Hepatic stellate cell (primary cell): ENCODE data around the gene LATS2.
"Not testable (repeated sequence)": the region's sequence is repeated elsewhere in the genome, so short reads cannot be mapped to it uniquely, and the experiment has no call there.

Experiments
- DNase-seq: peaks from one replicate; pipeline ENCODE4 v3.0.0; 2011; ENCODE audit warnings: low spot score

Gene LATS2

DNA sequence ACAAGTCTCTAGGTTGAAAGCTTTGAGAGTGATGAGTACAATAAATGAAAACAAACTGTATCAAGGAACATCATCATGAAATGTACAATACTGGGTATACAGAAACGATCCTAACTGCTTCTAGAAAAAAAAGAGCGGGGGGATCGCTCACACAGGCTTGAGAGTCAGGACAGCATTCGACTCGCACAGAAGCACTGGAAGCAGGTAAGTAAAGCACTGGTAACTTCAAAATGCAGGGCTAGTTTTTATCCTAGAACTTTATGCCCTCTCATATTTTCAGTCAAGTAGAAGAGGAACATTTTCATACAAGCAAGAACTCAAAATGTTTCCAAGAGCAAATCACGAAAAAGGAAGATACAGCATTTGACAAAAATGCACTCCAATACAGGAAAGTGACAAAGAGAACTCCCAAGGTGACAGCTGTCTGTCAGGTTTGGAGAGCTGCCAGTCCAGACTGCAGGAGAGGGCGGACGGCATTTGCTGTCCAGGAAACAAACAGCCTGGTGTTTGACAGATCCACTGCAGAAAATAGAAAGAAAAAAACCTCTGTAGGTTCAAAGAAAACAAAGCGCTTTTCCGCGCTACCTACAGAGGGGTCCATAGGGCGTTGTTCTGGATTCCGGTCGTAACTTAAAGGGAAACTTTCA lies 100.6 kb downstream of the LATS2 start:
- no peak for DNase-seq

DNA sequence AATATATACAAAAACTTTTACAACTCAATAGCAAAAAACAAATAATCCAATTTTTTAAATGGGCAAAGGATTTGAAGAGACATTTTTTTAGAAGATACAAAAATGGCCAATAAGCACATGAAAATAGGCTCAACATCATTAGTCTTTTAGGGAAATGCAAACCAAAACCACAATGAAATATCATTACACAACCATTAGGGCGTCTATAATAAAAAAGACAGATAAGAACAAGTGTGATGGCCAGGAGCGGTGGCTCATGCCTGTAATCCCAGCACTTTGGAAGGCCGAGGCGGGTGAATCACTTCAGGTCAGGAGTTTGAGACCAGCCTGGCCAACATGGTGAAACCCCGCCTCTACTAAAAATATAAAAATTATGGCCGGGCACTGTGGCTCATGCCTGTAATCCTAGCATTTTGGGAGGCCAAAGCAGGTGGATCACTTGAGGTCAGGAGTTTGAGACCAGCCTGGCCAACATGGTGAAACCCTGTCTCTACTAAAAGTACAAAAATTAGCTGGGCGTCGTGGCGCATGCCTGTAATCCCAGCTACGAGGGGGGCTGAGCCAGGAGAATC lies 104.3 kb downstream of the LATS2 start:
- not testable (repeated sequence) for DNase-seq

DNA sequence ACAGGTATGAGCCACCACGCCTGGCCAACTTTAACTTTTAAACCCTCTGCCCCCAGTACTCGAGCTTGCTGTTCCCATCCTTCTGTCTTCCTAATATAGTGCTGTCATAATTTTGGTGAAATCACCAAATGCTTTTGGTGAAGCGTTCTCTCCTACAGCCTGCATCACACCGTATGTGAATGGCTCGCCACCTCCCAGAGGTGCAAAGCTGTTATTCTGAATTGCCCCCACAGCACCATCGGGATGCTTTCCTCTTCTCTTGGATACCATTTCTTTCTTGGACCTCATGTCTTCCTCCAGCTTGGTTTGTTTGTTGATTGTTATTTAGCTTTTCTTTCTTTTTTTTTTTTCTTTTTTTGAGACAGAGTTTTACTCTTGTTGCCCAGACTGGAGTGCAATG lies 105.9 kb downstream of the LATS2 start:
- DNase-seq = no peak

DNA sequence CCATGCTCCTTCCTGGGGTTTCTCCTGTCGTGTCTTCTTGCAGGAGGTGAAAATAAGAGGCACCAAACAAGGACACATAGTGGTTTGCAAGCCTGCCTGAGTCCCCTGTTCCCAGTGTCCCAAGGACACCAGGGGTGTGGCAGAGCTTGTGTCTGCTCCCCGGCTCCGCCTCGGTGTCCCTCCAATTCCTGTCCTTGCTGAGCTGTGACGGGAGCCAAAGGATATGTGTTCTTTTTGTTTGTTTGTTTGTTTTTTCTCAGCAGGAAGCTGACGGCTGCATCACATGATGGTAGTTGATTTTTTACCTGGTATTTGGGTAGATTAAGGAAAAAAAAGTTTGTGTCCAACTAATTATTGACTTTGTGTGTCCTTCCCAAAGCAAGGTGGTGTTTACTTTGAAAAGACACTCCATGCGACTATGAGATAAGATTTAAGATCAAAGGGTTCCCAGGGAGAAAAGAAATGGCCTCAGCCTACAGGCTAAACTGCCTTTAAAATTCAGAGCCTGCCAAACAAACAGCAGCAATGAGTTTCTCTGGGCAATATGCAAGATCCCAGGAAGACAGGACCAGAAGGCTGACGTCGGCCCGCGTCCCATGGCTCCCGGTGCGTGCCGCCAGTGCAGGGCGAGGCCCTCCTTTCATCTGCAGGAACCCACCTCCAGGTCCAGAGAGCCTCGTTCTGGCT lies 108.0 kb downstream of the LATS2 start:
- no peak for DNase-seq

DNA sequence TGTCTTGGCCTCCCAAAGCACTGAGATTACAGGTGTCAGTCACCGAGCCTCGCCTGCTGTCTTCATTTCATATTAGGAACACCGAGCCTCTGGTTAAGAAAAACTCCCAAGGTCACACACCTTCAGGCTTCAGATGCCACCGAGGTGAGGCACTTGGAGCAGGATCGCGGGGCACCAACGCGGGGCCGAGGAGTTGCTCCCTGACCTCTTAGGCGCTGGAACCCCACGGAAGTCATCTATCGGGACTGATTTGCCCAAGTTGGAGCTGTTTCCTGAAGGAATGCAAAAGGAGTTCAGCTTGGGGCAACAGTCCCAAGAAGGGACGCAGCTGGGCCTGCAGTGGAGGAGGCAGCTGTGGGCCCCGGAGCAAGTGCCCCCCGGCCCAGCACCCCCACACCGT lies 108.5 kb downstream of the LATS2 start:
- DNase-seq = no peak

DNA sequence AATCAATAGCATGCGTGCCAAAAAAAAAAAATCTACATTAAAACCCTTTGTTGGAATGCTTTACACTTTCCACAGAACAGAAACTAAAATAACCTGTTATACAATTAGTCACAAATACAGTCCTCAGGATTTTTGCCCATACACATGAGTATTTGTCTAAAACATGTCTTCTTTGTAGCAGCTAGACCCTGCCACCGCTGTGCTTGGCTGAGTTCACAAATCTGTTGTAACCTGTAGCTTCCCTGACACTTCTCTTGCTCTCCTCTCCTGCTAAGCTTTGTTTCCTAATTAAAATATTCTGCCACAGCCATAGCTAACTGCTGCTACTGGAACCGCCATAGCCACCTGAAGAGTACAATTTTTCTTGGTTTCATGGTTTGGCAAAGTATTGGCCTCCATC lies 113.4 kb downstream of the LATS2 start:
- not testable (repeated sequence) for DNase-seq

DNA sequence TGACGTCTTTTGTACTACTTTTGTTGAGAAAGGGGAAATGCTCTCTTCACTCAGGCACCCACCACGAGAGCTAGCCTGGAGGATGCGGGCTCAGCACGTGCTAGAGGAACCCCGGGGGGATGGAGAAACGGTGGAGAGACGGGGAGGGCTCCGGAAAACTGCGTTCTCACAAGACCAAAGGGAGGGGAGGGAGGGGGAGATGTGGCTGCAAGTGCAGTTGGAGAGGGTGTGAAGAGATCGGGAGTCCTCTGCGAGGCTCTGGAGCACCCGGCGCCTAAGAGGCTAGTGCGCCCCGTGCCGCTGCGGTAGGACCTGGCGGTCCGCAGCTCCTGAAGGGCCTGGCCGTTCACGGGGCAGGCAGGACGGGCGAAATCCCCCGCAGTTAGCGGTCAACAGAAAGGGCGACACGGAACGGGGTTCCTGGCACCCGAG lies 115.4 kb downstream of the LATS2 start:
- no peak for DNase-seq

DNA sequence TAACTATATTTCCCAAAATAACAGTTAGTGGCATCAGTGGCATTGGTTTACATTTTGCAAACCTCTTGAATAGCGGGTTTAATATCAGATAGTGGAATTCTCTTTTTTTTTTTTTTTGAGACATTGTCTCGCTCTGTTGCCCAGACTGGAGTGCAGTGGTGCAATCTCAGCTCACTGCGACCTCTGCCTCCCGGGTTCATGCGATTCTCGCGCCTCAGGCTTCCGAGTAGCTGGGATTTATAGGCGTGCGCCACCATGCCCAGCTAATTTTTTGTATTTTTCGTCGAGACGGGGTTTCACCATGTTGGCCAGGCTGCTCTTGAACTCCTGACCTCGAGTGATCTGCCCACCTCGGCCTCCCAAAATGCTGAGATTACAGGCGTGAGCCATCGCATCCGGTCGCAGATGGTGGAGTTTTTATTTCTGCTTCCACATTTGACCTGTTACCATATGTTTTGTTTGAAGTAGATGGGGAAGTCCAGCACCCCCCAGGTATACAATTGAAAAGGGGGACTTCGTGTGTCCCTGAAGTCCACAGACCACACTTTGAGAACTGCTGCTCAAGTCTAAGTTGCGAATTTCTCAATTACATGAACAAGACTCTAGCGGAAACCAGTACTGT lies 118.3 kb downstream of the LATS2 start:
- no peak for DNase-seq

DNA sequence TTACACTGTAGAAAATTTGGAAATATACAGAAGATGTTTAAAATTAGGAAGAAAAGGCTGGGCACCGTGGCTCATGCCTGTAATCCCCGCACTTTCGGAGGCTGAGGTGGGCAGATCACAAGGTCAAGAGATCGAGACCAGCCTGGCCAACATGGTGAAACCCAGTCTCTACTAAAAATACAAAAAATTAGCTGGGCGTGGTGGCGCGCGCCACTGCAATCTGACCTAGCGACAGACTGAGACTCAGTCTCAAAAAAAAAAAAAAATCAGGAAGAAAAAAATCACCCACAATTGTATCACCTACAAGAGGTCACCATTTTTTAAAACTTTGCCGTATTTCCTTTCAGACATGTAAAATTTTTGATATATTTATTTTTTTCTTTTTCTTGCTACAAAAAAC lies 120.9 kb downstream of the LATS2 start:
- not testable (repeated sequence) for DNase-seq

DNA sequence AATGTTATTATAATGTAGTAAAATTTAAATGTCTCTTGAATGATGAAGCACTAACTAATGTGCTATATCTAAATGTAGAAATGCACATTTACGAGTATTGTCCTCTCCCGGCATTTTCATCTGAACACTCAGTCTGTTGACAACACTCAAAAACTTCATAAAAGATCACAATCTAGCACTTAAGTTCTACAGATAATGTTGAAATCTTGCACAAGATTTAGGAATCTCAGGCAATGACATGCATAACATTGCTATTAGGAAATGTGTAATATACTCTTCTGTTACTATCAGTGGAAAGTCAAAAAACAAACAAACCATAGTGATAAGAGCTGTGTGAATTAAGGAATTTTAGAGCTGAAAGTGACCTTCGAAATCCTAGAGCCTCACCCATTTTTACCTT lies 121.3 kb downstream of the LATS2 start:
- DNase-seq = peak; percentile 35

DNA sequence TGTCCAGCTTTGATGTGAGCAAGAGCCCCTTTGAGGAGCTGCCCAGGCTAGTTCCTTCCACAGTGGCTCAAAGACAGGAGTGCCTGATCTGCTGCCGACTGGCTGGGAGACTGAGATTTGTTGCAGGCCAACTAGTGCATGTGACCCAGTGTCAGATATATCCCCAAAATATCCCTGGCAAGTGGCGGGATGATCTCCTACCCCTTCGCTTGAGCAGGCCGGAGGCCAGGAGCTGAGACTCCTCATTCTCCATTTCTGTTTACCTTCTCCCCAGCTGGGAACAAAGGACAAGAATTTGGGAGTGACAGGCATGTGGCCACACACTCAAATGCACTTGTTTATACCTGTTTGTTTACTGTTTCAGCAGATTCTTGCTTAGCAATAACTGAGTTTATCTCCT lies 121.7 kb downstream of the LATS2 start:
- no peak for DNase-seq

DNA sequence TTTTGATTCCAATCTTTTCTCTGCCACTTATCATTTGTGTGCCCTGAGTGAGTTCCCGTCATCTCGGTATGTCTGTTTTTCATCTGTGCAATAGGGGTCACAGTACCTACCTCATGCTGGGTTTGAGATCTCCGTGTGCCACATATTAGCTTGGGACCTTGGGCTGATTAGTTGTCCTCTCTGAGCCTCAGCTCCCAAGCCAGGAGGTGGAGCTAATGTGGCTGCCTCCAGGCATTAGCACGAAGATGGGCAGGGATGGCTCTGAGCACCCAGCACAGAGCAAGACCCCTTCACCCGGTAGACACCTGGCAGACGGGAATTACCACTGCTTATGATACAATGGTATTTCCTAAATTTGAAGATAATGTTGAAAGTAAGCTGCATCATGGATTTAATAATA lies 123.1 kb downstream of the LATS2 start:
- no peak for DNase-seq

DNA sequence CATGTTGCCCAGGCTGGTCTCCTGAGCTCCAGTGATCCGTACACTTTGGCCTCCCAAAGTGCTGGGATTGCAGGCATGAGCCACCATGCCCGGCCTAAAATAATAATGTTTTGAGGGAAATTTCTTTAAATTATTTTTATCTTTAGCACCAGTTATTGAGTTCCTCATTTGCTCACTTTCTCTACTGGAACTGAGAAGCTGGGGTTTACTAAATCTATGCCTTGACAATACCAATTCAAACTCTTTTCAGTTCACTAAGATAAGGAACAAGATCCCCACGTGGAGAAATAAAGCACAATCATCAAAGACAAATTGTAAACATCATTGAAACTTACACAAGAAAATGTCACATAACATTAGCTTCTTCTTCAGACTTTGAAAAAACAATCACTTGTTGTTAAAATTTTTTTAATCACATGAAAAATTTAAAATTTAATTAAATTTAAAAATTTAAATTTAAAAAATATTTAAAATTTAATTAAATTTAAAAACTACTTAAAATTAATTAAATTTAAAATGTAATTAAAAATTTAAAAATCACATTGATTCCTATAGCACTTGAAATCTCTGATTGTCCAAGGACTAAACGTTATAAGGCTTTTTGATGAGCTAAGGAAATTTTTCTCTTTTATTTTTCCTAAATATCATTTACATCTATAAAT lies 133.7 kb downstream of the LATS2 start:
- DNase-seq = no peak

DNA sequence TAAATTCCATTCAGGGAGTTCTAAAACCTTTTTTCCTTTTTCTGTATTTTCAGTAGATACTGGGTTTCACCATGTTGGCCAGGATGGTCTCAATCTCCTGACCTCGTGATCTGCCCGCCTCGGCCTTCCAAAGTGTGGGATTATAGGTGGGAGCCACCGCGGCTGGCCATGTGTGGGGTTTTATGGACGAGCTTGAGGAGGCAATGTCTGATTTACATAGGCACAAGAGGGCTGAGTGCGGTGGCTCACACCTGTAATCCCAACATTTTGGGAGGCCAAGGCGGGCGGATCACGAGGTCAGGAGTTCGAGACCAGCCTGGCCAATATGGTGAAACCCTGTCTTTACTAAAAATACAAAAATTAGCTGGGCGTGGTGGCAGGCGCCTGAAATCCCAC lies 136.0 kb downstream of the LATS2 start:
- DNase-seq = not testable (repeated sequence)

DNA sequence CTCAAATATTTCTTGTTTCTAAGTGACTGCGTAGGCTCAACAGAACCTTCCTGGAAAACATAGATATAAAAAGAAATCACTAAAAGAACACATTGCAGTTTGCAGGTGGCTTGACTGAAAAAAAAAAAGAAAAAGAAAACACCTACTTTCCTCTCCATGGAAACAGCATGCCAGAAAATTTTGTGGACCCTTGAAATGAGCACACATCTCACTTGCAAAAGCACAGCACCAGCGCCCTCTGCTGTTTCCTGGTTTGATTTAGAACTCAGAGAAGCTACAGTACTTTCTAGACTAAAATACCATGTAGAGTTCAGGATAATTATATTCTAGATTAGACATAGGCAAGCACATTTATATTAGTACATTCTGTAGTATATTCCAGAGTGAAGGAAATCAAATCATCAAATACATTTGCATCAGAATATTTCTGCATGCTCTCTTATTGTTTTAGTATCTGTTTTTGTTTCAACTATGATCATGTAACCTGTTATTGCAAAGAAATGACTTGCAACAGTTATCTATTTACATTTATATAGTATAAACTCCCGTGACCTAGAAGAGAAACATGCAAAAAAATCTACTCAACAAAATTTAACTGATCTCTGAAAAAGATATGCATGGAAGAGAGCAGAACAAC lies 136.5 kb downstream of the LATS2 start:
- peak; percentile 50 for DNase-seq

DNA sequence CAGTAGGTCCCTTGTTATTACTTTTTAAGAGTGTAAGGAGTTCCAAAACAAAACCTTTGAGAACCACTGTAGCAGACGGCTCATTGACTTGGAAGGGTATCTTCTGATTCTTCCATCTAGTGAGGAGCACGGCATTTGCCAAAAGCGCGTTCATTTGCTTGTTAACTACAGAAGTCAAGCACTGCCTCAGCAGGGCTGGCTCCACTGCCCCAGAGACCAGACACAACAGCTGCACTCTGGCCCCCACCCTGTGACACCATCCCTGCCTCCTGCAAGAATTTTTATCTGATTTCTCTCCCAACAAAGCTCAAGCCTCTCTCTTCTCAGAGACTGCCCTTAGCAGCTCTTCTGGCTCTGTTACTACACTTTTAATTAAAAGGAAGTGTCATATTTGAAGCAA lies 138.1 kb downstream of the LATS2 start:
- no peak for DNase-seq
